Parathyroid adenoma (tissue), 2 donors: Measurements from ENCODE around the gene BCORL1.
A peak's percentile ranks its signal among the peaks of the same experiment; 100 is the strongest.

Experiments
- H2AFZ ChIP-seq: fragments of 300-600 bp; sonication (generic); one replicate; pipeline ENCODE4 v1.7.0; 2017; ENCODE audit warnings: antibody characterized with exemption, mild to moderate bottlenecking
- H3K27ac ChIP-seq: fragments of 300-600 bp; sonication (generic); one replicate; pipeline ENCODE4 v1.7.0; 2017
- H3K27me3 ChIP-seq: fragments of 300-600 bp; sonication (generic); one replicate; pipeline ENCODE4 v1.7.0; 2017; ENCODE audit warnings: low read length; ENCODE audit not compliant: control insufficient read depth, insufficient read depth
- H3K36me3 ChIP-seq: fragments of 300-600 bp; sonication (generic); one replicate; pipeline ENCODE4 v1.7.0; 2017; ENCODE audit warnings: low read length; ENCODE audit not compliant: control insufficient read depth, insufficient read depth
- H3K4me1 ChIP-seq: fragments of 300-600 bp; sonication (generic); one replicate; pipeline ENCODE4 v1.7.0; 2017; ENCODE audit warnings: control low read depth
- H3K4me2 ChIP-seq: fragments of 300-600 bp; sonication (generic); one replicate; pipeline ENCODE4 v1.7.0; 2017; ENCODE audit warnings: low read length
- H3K4me3 ChIP-seq: fragments of 300-600 bp; sonication (generic); one replicate; pipeline ENCODE4 v1.7.0; 2017; ENCODE audit warnings: low read depth, low read length
- H3K79me2 ChIP-seq: fragments of 300-600 bp; sonication (generic); one replicate; pipeline ENCODE4 v1.7.0; 2017; ENCODE audit warnings: control low read depth
- H3K9ac ChIP-seq: fragments of 300-600 bp; sonication (generic); one replicate; pipeline ENCODE4 v1.7.0; 2017; ENCODE audit warnings: mild to moderate bottlenecking
- H3K9me3 ChIP-seq: fragments of 300-600 bp; sonication (generic); one replicate; pipeline ENCODE4 v1.7.0; 2017; ENCODE audit warnings: low read length; ENCODE audit not compliant: control insufficient read depth
- TF ChIP-seq, protein P1 (sequence below): fragments of 300-600 bp; sonication (generic); IDR thresholded peaks from one replicate; pipeline ENCODE4 v1.7.0; 2017; ENCODE audit warnings: antibody characterized with exemption, mild to moderate bottlenecking
- donor health status: primary hyperparathyroidism.

BCORL1 gene

DNA sequence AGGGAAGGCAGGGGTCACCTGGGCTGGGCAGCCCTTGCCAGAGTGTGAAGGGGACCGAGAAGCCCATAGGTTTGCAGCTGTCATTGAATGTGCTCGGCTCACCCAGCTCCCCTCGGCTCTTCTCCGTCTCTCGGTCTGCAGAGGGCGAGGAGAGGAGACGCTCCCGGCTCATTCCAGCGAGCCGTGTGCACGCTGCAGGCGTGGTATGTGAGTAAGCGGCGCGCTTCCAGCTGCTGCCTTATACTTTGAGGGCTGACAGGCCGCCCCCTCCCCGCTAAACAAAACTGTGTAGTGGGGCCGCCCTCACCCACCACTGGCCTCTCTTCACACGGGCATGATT lies 23.0 kb upstream of the BCORL1 start:
- no peaks in the 10 kb centered on the region for H3K9me3 ChIP-seq
- no peak overlapping the region for H3K4me3 ChIP-seq
- no peaks in the 10 kb centered on the region for H3K79me2 ChIP-seq

DNA sequence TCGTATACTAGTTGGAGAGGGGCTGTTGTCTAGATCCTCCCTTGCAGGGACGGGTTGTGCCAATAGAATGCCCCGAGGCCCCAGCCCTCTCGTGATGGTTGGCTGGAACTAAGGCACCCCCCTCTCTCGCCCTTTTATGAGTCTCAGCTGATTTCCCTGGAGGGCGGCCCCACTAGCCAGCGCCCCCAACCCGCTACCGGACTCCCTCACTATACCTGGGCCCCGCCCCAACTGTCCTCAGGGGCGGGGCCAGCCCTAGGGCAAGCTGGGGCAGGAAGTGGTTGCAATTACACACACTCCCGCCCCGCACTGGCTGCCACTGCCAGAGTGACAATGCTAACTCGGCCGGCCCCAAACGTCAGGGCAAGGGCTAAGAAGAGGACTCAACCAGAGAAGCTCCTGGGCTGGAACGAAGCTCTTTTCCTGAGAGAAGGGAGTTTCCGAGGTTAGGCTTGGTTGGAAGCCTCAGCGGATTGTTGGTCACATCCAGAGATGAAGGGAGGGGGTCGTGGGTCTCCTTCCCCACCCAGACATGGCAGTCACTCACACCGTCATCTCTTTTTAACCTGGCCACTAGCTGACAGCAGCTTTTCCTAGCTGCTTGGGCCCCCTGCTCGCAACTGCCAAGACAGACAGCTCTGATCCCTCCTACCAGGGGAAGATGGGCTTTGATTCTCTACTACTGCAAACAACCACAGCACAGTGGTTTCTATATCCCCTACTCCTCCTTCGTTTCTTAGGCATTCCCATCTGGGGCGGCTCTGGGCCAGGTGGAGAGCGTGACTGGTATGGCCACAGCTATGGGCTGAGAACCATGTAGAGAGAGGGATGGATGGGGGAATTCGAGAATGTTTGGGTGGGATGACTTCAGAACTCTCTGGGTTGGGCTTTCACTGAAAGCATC lies 21.0 kb upstream of the BCORL1 start:
- Histone ChIP-seq H3K27me3 (no peaks in the 10 kb centered on the region), H3K9me3 (no peaks in the 10 kb centered on the region), H3K4me3 (no peak overlapping the region), H3K36me3 (no peaks in the 10 kb centered on the region), H3K79me2 (no peaks in the 10 kb centered on the region), H3K4me1 (peaks cover 2% of the 10 kb centered on the region), H3K4me2 (peak overlapping the region; percentile 35), H3K9ac (no peak overlapping the region), H3K27ac (no peak overlapping the region), H2AFZ (peak overlapping the region; percentile 71)
- TF ChIP-seq, protein P1, sequence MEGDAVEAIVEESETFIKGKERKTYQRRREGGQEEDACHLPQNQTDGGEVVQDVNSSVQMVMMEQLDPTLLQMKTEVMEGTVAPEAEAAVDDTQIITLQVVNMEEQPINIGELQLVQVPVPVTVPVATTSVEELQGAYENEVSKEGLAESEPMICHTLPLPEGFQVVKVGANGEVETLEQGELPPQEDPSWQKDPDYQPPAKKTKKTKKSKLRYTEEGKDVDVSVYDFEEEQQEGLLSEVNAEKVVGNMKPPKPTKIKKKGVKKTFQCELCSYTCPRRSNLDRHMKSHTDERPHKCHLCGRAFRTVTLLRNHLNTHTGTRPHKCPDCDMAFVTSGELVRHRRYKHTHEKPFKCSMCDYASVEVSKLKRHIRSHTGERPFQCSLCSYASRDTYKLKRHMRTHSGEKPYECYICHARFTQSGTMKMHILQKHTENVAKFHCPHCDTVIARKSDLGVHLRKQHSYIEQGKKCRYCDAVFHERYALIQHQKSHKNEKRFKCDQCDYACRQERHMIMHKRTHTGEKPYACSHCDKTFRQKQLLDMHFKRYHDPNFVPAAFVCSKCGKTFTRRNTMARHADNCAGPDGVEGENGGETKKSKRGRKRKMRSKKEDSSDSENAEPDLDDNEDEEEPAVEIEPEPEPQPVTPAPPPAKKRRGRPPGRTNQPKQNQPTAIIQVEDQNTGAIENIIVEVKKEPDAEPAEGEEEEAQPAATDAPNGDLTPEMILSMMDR, result no peak

More for the DNA sequence above, 23.0 kb upstream of the BCORL1 start:
- Histone ChIP-seq H3K9ac (no peak overlapping the region), H3K36me3 (no peaks in the 10 kb centered on the region), H3K27ac (no peak overlapping the region), H3K4me2 (no peak overlapping the region), H3K4me1 (peaks cover 2% of the 10 kb centered on the region), H3K27me3 (no peaks in the 10 kb centered on the region), H2AFZ (peak overlapping the region; percentile 68)
- TF ChIP-seq, protein P1, result no peak

DNA sequence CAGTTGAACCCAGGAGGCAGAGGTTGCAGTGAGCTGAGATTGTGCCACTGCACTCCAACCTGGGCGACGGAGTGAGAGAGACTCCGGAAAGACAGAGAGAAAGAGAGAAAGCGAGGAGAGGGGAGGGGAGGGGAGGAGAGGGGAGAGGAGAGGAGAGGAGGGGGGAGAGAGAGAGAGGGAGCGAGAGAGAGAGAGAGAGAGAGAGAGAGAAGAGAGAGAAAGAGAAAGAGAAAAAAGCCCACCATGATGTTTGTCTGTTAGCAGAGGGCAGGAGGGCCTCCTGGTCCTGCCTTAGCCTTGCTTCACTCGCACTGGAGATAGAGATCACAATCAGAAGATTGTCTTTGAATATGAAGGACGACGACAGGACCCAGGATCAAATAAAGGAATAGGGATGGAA lies 18.7 kb upstream of the BCORL1 start:
- no peaks in the 10 kb centered on the region for H3K36me3 ChIP-seq
- H3K27me3 ChIP-seq, result no peaks in the 10 kb centered on the region
- peaks cover 2% of the 10 kb centered on the region for H3K4me1 ChIP-seq
- TF ChIP-seq, protein P1, result no peak
- H3K9me3 ChIP-seq, result no peaks in the 10 kb centered on the region
- H3K79me2 ChIP-seq, result no peaks in the 10 kb centered on the region
- no peak overlapping the region for H2AFZ ChIP-seq
- H3K27ac ChIP-seq, result no peak overlapping the region
- no peak overlapping the region for H3K9ac ChIP-seq
- H3K4me2 ChIP-seq, result no peak overlapping the region
- no peak overlapping the region for H3K4me3 ChIP-seq

DNA sequence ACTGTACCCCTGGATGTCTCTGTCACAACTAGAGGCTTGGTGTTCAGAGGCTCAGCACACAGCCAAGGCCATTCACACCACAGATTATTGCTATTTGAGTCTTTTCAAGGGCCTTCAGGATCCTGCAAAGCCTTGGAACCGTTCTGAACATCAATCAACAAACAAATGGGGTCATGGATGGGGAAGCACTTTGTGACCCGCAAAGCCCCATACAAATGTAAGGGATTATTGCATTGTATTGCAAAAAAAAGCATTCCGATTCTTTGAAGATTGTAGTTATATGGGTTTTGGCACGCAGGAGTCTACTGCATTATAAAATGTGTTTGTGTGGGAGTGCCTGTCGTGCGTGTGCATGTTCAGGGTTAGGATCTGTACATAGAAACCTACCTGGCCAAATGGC lies 17.3 kb upstream of the BCORL1 start:
- Histone ChIP-seq H3K9ac (no peak overlapping the region), H3K9me3 (no peaks in the 10 kb centered on the region)
- TF ChIP-seq, protein P1, result no peak

DNA sequence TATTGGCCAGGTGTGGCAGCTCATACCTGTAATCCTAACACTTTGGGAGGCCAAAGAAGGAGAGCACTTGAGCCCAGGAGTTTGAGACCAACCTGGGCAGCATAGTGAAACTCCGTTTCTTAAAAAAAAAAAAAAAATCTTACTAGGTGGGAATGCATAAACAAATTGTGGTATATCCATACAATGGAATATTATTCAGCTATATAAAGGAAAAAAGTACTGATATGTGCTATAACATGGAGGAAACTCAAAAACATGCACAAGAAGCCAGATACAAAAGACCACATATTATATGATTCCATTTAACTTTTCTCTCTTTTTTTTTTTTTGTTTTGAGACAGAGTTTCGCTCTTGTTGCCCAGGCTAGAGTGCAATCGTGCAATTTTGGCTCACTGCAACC lies 13.5 kb upstream of the BCORL1 start:
- Histone ChIP-seq H3K4me3 (no peak overlapping the region), H3K27me3 (no peaks in the 10 kb centered on the region)

More for the DNA sequence above, 17.3 kb upstream of the BCORL1 start:
- no peak overlapping the region for H2AFZ ChIP-seq
- no peaks in the 10 kb centered on the region for H3K36me3 ChIP-seq
- H3K4me2 ChIP-seq, result no peak overlapping the region
- no peaks in the 10 kb centered on the region for H3K27me3 ChIP-seq
- no peak overlapping the region for H3K27ac ChIP-seq
- peaks cover 2% of the 10 kb centered on the region for H3K4me1 ChIP-seq
- H3K4me3 ChIP-seq, result no peak overlapping the region
- H3K79me2 ChIP-seq, result no peaks in the 10 kb centered on the region

More for the DNA sequence above, 13.5 kb upstream of the BCORL1 start:
- no peak overlapping the region for H3K9ac ChIP-seq
- no peaks in the 10 kb centered on the region for H3K9me3 ChIP-seq
- no peaks in the 10 kb centered on the region for H3K79me2 ChIP-seq
- no peak overlapping the region for H3K4me2 ChIP-seq
- no peak overlapping the region for H3K27ac ChIP-seq
- TF ChIP-seq, protein P1, result no peak
- no peaks in the 10 kb centered on the region for H3K36me3 ChIP-seq
- H2AFZ ChIP-seq, result no peak overlapping the region
- no peaks in the 10 kb centered on the region for H3K4me1 ChIP-seq
